IMR-90 (cell line): ENCODE results near the gene CACNA2D3. TPM values are rescaled to one million over a fixed set of nuclear protein-coding genes. Genes with fewer than 3 reads are reported as not detected.

Experiments used
- ATAC-seq: fragments of 200-7000 bp; cut with Tn5 transposase; 2 replicates; pipeline ENCODE4 v1.9.1; 2020; ENCODE audit warnings: low read depth, mild to moderate bottlenecking, moderate library complexity
- BruUV-seq: library from RNA; stranded (reverse); fragments of 400-500 nt; replicated peaks from 2 replicates; lab custom pipeline; 2021; lab: Mats Ljungman, UMichigan
- CTCF ChIA-PET: fragments of 300-600 bp; formaldehyde crosslinking; extraction: SDS; loops from one replicate; lab custom pipeline; 2021; ENCODE audit warnings: antibody characterized with exemption; lab: Yijun Ruan, JAX
- POLR2A ChIA-PET: fragments of 300-600 bp; sonication (Branson Sonifier 250); formaldehyde crosslinking; loops from one replicate; lab custom pipeline; 2022; ENCODE audit warnings: antibody characterized with exemption; ENCODE audit not compliant: unreplicated experiment; lab: Charles Lee
- DNase-seq: peaks from one replicate; pipeline ENCODE4 v3.0.0; 2013
- H2AFZ ChIP-seq: replicated peaks from 2 replicates; pipeline ENCODE3; 2013; ENCODE audit warnings: low read length, mild to moderate bottlenecking; ENCODE audit not compliant: poor library complexity
- H2AK5ac ChIP-seq: 2 replicates; pipeline ENCODE4 v1.6.1; 2013; ENCODE audit warnings: low read depth, low read length, inconsistent platforms
- H2AK9ac ChIP-seq: replicated peaks from 2 replicates; pipeline ENCODE3; 2013; ENCODE audit warnings: mild to moderate bottlenecking, low read depth, low read length, moderate library complexity; ENCODE audit not compliant: poor library complexity
- H2BK120ac ChIP-seq: 2 replicates; pipeline ENCODE4 v1.6.1; 2013; ENCODE audit warnings: low read depth, low read length, inconsistent platforms
- H2BK15ac ChIP-seq: 3 replicates; pipeline ENCODE4 v1.6.1; 2013; ENCODE audit warnings: low read depth, low read length, inconsistent platforms
- H2BK20ac ChIP-seq: 2 replicates; pipeline ENCODE4 v1.6.1; 2013; ENCODE audit warnings: low read depth, mild to moderate bottlenecking, inconsistent platforms, low read length, moderate library complexity
- H2BK5ac ChIP-seq: 2 replicates; pipeline ENCODE4 v1.6.1; 2013; ENCODE audit warnings: mild to moderate bottlenecking, low read depth, low read length, inconsistent platforms; ENCODE audit not compliant: poor library complexity, severe bottlenecking
- H3K14ac ChIP-seq: replicated peaks from 2 replicates; pipeline ENCODE4 v1.6.1; 2013; ENCODE audit warnings: low read depth, low read length, inconsistent platforms
- H3K18ac ChIP-seq: 2 replicates; pipeline ENCODE4 v1.6.1; 2013; ENCODE audit warnings: low read depth, low read length, control low read depth
- H3K23ac ChIP-seq: 2 replicates; pipeline ENCODE4 v1.6.1; 2013; ENCODE audit warnings: low read depth, low read length, inconsistent platforms
- H3K27ac ChIP-seq: 2 replicates; pipeline ENCODE4 v1.5.1; 2013; ENCODE audit warnings: mild to moderate bottlenecking, control low read depth, low read length; ENCODE audit not compliant: insufficient read depth
- H3K27me3 ChIP-seq: 2 replicates; pipeline ENCODE4 v1.6.1; 2013; ENCODE audit warnings: low read length; ENCODE audit not compliant: control insufficient read depth, insufficient read depth
- H3K36me3 ChIP-seq: 2 replicates; pipeline ENCODE4 v1.6.1; 2013; ENCODE audit warnings: low read length, mixed read lengths; ENCODE audit not compliant: control insufficient read depth, insufficient read depth
- H3K4ac ChIP-seq: 2 replicates; pipeline ENCODE4 v1.6.1; 2013; ENCODE audit warnings: low read depth, low read length, inconsistent platforms
- H3K4me1 ChIP-seq: 2 replicates; pipeline ENCODE4 v1.6.1; 2013; ENCODE audit warnings: low read length, mixed read lengths; ENCODE audit not compliant: control insufficient read depth, insufficient read depth
- H3K4me2 ChIP-seq: 2 replicates; pipeline ENCODE4 v1.6.1; 2013; ENCODE audit warnings: low read depth, mild to moderate bottlenecking, control low read depth, low read length, moderate library complexity
- H3K4me3 ChIP-seq: 2 replicates; pipeline ENCODE4 v1.5.1; 2013; ENCODE audit warnings: low read depth, mild to moderate bottlenecking, control low read depth, low read length, moderate library complexity; ENCODE audit not compliant: insufficient read depth
- H3K56ac ChIP-seq: 2 replicates; pipeline ENCODE4 v1.6.1; 2013; ENCODE audit warnings: low read length, inconsistent platforms; ENCODE audit not compliant: insufficient read depth; ENCODE audit errors: extremely low read depth
- H3K79me1 ChIP-seq, 2 experiments: 2 replicates each; pipeline ENCODE4 v1.6.1; 2013; ENCODE audit warnings: low read length in 2 of 2, inconsistent platforms in 1 of 2, low read depth in 1 of 2
- H3K9ac ChIP-seq: 2 replicates; pipeline ENCODE4 v1.6.1; 2013; ENCODE audit warnings: low read depth, low read length, control low read depth
- H3K9me1 ChIP-seq: 2 replicates; pipeline ENCODE4 v1.6.1; 2013; ENCODE audit warnings: low read length, inconsistent platforms; ENCODE audit not compliant: insufficient read depth
- H3K9me3 ChIP-seq: 2 replicates; pipeline ENCODE4 v1.6.1; 2013; ENCODE audit warnings: low read length; ENCODE audit not compliant: control insufficient read depth, insufficient read depth
- H4K20me1 ChIP-seq: 2 replicates; pipeline ENCODE4 v1.6.1; 2013; ENCODE audit warnings: low read length, inconsistent platforms; ENCODE audit not compliant: insufficient read depth
- H4K5ac ChIP-seq: 2 replicates; pipeline ENCODE4 v1.6.1; 2013; ENCODE audit warnings: mild to moderate bottlenecking, low read depth, low read length, control low read depth
- H4K8ac ChIP-seq, 2 experiments: 2 replicates each; pipeline ENCODE4 v1.6.1; 2013; ENCODE audit warnings: low read depth in 2 of 2, low read length in 2 of 2, control low read depth in 1 of 2, inconsistent platforms in 1 of 2
- H4K91ac ChIP-seq: 2 replicates; pipeline ENCODE4 v1.6.1; 2013; ENCODE audit warnings: low read depth, low read length, inconsistent platforms; ENCODE audit not compliant: insufficient read depth
- BHLHE40 ChIP-seq: fragments of 150-350 bp; IDR thresholded peaks from 2 replicates; pipeline ENCODE4 v1.6.1; 2016; ENCODE audit warnings: mild to moderate bottlenecking, low read depth, low read length
- CHD1 ChIP-seq: IDR thresholded peaks from 2 replicates; pipeline ENCODE4 v1.6.1; 2012; ENCODE audit warnings: low read depth, low read length, improper control_type of control experiment
- CTCF ChIP-seq: conservative IDR thresholded peaks from 2 replicates; pipeline ENCODE4 v1.5.1; 2012; ENCODE audit warnings: mild to moderate bottlenecking, low read depth, low read length, improper control_type of control experiment
- MAZ ChIP-seq: IDR thresholded peaks from 2 replicates; pipeline ENCODE4 v1.6.1; 2012; ENCODE audit warnings: low read depth, mild to moderate bottlenecking, low read length, improper control_type of control experiment, moderate library complexity, borderline replicate concordance
- NFE2L2 ChIP-seq: fragments of 150-350 bp; IDR thresholded peaks from 2 replicates; pipeline ENCODE4 v1.6.1; 2016; ENCODE audit warnings: low read depth, mild to moderate bottlenecking, low read length
- RFX5 ChIP-seq: IDR thresholded peaks from 2 replicates; pipeline ENCODE4 v1.8.0; 2012; ENCODE audit warnings: low read depth, mild to moderate bottlenecking, low read length, moderate library complexity
- WGBS, 2 experiments: methylation state at CpG; one replicate each; pipeline versions ENCODE4 v1.1.5 to v1.1.7; 2013; ENCODE audit warnings: missing lambda C conversion rate in 2 of 2; ENCODE audit not compliant: insufficient read length in 1 of 2; ENCODE audit errors: extremely low coverage in 2 of 2; 5-methylcytosine and 5-hydroxymethylcytosine counted together
- dilution Hi-C: fragments of 300-500 bp; cut with HindIII; formaldehyde crosslinking; loops from one replicate; pipeline ENCODE4 v1.14.3; 2018; ENCODE audit warnings: low sequenced_read_pairs; ENCODE audit not compliant: unreplicated experiment
- in situ Hi-C: fragments of 300-500 bp; cut with MboI; formaldehyde crosslinking; loops from 3 replicates; pipeline ENCODE4 v1.14.3; 2019; ENCODE audit warnings: low sequenced_read_pairs, inconsistent platforms, mixed read lengths
- intact Hi-C: fragments of 100-400 bp; cut with micrococcal nuclease; formaldehyde crosslinking; loops from 2 replicates; pipeline ENCODE4 v1.10.0; 2022
- polyA plus RNA-seq, 3 experiments: library from polyadenylated mRNA; depleted of rRNA; stranded (reverse); fragments of >200 nt; gene quantifications; 2 replicates each; pipeline ENCODE4 v1.2.3, GENCODE V29; 2012; ENCODE audit warnings: low replicate concordance in 1 of 3
- total RNA-seq: library from RNA; depleted of rRNA; stranded (reverse); fragments of >200 nt; gene quantifications from 2 replicates; pipeline ENCODE4 v1.2.3, GENCODE V29; 2012

CACNA2D3 gene
- total and polyA plus RNA-seq, 2 of the 4 experiments (the other 2 are of a cell fraction), result 0.36 to 0.41 TPM

GRCh38 chr3:54273791-54274190 is 151.4 kb downstream of the CACNA2D3 start:
- in situ Hi-C loops (no loop called here), intact Hi-C loops (no loop called here), dilution Hi-C loops (no loop called here)
- Histone ChIP-seq H3K4ac (no peak overlapping the region), H3K4me2 (no peak overlapping the region), H3K27ac (no peak overlapping the region), H4K5ac (no peak overlapping the region), H3K4me1 (no peaks in the 10 kb centered on the region), H3K9ac (no peak overlapping the region), H3K14ac (no peak overlapping the region), H3K27me3 (no peaks in the 10 kb centered on the region), H3K9me3 (peaks cover 22% of the 10 kb centered on the region), H3K79me1 (no peaks in the 10 kb centered on the region), H4K8ac (no peak overlapping the region), H4K91ac (no peak overlapping the region), H2BK20ac (no peak overlapping the region), H3K36me3 (no peaks in the 10 kb centered on the region), H2AK9ac (no peak overlapping the region), H3K56ac (no peak overlapping the region), H2AK5ac (no peak overlapping the region), H2BK15ac (no peak overlapping the region), H3K9me1 (no peaks in the 10 kb centered on the region), H4K20me1 (no peaks in the 10 kb centered on the region), H2BK120ac (no peak overlapping the region), H3K4me3 (no peak overlapping the region), H2AFZ (no peak overlapping the region), H2BK5ac (no peak overlapping the region), H3K18ac (no peak overlapping the region), H3K23ac (no peak overlapping the region)
- no peak for DNase-seq
- WGBS, 2 experiments, result no CpG with 5 or more reads among the region's 1 CpG
- POLR2A ChIA-PET, result no interaction called here
- TF ChIP-seq BHLHE40 (no peak), CHD1 (no peak), RFX5 (no peak), MAZ (no peak), CTCF (no peak), NFE2L2 (no peak)
- CTCF ChIA-PET, result no interaction called here
- no peak for ATAC-seq
- BruUV-seq, result no TSS peak
